PC-9 (cell line): Measurements from ENCODE around the gene STX19. TPM values are rescaled to one million over a fixed set of nuclear protein-coding genes. Genes with fewer than 3 reads are reported as not detected.
A peak's percentile ranks its signal among the peaks of the same experiment; 100 is the strongest.

Source experiments
- BruUV-seq: library from RNA; stranded (reverse); fragments of 400-500 nt; replicated peaks from 2 replicates; lab custom pipeline; 2021; lab: Mats Ljungman, UMichigan
- CTCF ChIA-PET: fragments of 300-600 bp; sonication (Branson Sonifier 250); formaldehyde crosslinking; loops from one replicate; lab custom pipeline; 2022; ENCODE audit warnings: antibody characterized with exemption; lab: Charles Lee
- POLR2A ChIA-PET: fragments of 300-600 bp; sonication (Branson Sonifier 250); formaldehyde crosslinking; loops from one replicate; lab custom pipeline; 2022; ENCODE audit warnings: antibody characterized with exemption; ENCODE audit not compliant: unreplicated experiment; lab: Charles Lee
- DNase-seq, 2 experiments: peaks; one replicate each; pipeline versions ENCODE4 v3.0.0 to v3.0.0-alpha.2; 2015 to 2022; ENCODE audit warnings: mixed read lengths in 1 of 2
- H2AFZ ChIP-seq: fragments of 200-600 bp; sonication (generic); 2 replicates; pipeline ENCODE4 v1.8.1; 2017; ENCODE audit warnings: antibody characterized with exemption
- H3F3A ChIP-seq: fragments of 200-600 bp; sonication (generic); 2 replicates; pipeline ENCODE4 v1.8.1; 2017; ENCODE audit warnings: antibody characterized with exemption, mild to moderate bottlenecking, low read depth; ENCODE audit not compliant: insufficient read depth
- H3K27ac ChIP-seq: fragments of 200-600 bp; sonication (generic); 2 replicates; pipeline ENCODE4 v1.6.1; 2016; ENCODE audit warnings: mixed run types
- H3K27me3 ChIP-seq: fragments of 200-600 bp; sonication (generic); 2 replicates; pipeline ENCODE4 v1.6.1; 2016; ENCODE audit warnings: low read depth, mixed run types; ENCODE audit not compliant: insufficient read depth
- H3K36me3 ChIP-seq: fragments of 200-600 bp; sonication (generic); 2 replicates; pipeline ENCODE4 v1.6.1; 2016; ENCODE audit warnings: low read depth, mixed run types
- H3K4me1 ChIP-seq: fragments of 200-600 bp; sonication (generic); replicated peaks from 2 replicates; pipeline ENCODE4 v1.6.1; 2016; ENCODE audit warnings: mixed run types; ENCODE audit not compliant: insufficient read depth
- H3K4me2 ChIP-seq: fragments of 200-600 bp; sonication (generic); 2 replicates; pipeline ENCODE4 v1.6.1; 2017; ENCODE audit warnings: mixed run types
- H3K4me3 ChIP-seq: fragments of 200-600 bp; sonication (generic); 2 replicates; pipeline ENCODE4 v1.6.1; 2016; ENCODE audit warnings: mixed run types
- H3K79me2 ChIP-seq: fragments of 200-600 bp; sonication (generic); 2 replicates; pipeline ENCODE4 v1.6.1; 2017; ENCODE audit warnings: low read depth, mixed run types
- H3K9me2 ChIP-seq: fragments of 200-600 bp; sonication (generic); 2 replicates; pipeline ENCODE4 v1.8.1; 2017; ENCODE audit warnings: mild to moderate bottlenecking; ENCODE audit not compliant: insufficient read depth
- H3K9me3 ChIP-seq: fragments of 200-600 bp; sonication (generic); 2 replicates; pipeline ENCODE4 v1.8.1; 2016; ENCODE audit warnings: low read depth; ENCODE audit not compliant: insufficient read depth
- H4K20me1 ChIP-seq: fragments of 200-600 bp; sonication (generic); 2 replicates; pipeline ENCODE4 v1.8.1; 2017; ENCODE audit not compliant: insufficient read depth
- EZH2 ChIP-seq: fragments of 200-600 bp; sonication (generic); IDR thresholded peaks from 2 replicates; pipeline ENCODE4 v1.8.0; 2017; ENCODE audit warnings: antibody characterized with exemption, low read depth
- intact Hi-C: fragments of 100-400 bp; cut with micrococcal nuclease; formaldehyde crosslinking; loops from one replicate; pipeline ENCODE4 v1.10.0; 2022; ENCODE audit not compliant: unreplicated experiment
- total RNA-seq: library from RNA; stranded (reverse); gene quantifications from 2 replicates; pipeline ENCODE4 v1.2.3, GENCODE V29; 2021
- TF ChIP-seq, protein P1 (sequence below): fragments of 200-600 bp; sonication (generic); conservative IDR thresholded peaks from 2 replicates; pipeline ENCODE4 v1.6.1; 2017; ENCODE audit warnings: mixed run types, antibody characterized with exemption, mild to moderate bottlenecking, moderate library complexity

The STX19 gene
- total RNA-seq, 1 experiment from 2014 or later, result 5.5 TPM

DNA sequence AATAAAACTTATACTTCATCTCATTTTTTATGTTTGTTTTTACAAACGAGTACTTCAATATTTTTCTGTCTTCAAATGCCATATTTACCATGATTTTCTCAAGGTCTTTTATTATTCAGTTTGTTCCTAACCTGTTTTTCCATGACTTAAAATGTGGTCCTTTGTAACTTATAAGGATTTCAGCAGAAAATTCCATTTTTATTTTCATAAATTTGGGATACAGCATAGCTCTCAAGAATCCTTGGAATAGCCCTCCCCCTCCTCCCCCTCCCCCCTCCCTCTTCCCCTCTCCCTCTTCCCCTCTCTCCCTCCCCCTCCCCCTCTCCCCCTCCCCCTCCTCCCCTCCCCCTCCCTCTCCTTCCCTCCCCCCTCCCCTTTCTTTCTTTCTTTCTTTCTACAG lies 14.9 kb upstream of the STX19 start:
- CTCF ChIA-PET, result no interaction called here
- POLR2A ChIA-PET, result no interaction called here
- Histone ChIP-seq H3K4me2 (no peak overlapping the region), H3K4me1 (no peaks in the 10 kb centered on the region), H3K9me2 (no peaks in the 10 kb centered on the region), H3K9me3 (no peaks in the 10 kb centered on the region), H3K4me3 (no peak overlapping the region), H3K27ac (no peak overlapping the region), H3F3A (peaks cover 3% of the 10 kb centered on the region; the same call in 1 of the 2 replicates), H3K36me3 (no peaks in the 10 kb centered on the region), H2AFZ (no peak overlapping the region), H3K79me2 (no peaks in the 10 kb centered on the region), H4K20me1 (no peaks in the 10 kb centered on the region), H3K27me3 (no peaks in the 10 kb centered on the region)
- no peak for DNase-seq
- intact Hi-C loops, result loop anchor here (10.0 kb wide), 1 partner anchor 62 kb away; no protein-coding TSS in a partner anchor
- no peak for TF ChIP-seq EZH2
- TF ChIP-seq, protein P1, sequence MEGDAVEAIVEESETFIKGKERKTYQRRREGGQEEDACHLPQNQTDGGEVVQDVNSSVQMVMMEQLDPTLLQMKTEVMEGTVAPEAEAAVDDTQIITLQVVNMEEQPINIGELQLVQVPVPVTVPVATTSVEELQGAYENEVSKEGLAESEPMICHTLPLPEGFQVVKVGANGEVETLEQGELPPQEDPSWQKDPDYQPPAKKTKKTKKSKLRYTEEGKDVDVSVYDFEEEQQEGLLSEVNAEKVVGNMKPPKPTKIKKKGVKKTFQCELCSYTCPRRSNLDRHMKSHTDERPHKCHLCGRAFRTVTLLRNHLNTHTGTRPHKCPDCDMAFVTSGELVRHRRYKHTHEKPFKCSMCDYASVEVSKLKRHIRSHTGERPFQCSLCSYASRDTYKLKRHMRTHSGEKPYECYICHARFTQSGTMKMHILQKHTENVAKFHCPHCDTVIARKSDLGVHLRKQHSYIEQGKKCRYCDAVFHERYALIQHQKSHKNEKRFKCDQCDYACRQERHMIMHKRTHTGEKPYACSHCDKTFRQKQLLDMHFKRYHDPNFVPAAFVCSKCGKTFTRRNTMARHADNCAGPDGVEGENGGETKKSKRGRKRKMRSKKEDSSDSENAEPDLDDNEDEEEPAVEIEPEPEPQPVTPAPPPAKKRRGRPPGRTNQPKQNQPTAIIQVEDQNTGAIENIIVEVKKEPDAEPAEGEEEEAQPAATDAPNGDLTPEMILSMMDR, result no peak
- no TSS peak for BruUV-seq

DNA sequence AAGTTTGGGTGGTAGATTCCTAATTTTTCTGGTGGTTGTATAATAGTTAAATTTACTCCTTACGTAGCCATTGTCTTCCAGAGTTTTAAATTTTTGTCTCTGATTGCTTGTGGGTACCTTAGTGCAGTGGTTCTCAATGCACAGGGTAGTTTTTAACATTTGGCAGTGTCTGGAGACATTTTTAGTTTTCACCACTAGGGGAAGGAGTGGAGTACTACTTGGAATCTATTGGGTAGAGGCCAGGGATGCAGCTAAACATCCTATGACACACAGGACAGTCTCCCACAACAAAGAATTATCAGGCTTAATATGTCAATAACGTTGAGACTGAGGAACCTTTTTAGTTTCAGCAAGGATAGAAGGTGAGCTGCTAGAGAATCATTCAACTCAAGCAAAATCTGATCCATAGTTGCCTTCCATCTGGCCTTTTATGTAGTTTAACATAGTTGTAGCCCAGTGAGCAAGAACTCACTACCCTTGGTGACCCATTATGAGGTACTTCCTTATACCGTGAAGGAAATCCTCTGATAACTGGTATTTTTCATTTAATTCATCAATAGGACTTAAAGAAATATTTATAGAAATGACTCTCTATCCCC lies 8.6 kb upstream of the STX19 start:
- H3K79me2 ChIP-seq, result no peaks in the 10 kb centered on the region
- H3K27ac ChIP-seq, result no peak overlapping the region
- H3K27me3 ChIP-seq, result no peaks in the 10 kb centered on the region
- H3F3A ChIP-seq, result no peaks in the 10 kb centered on the region
- TF ChIP-seq, protein P1, result peak; percentile 78
- TF ChIP-seq EZH2, result no peak
- intact Hi-C loops, result no loop called here
- H3K9me2 ChIP-seq, result no peaks in the 10 kb centered on the region
- peak in 1 of 2 experiments; percentile 35 for DNase-seq
- H4K20me1 ChIP-seq, result no peaks in the 10 kb centered on the region
- no peaks in the 10 kb centered on the region for H3K9me3 ChIP-seq
- H3K4me1 ChIP-seq, result no peaks in the 10 kb centered on the region
- ChIA-PET POLR2A (interaction anchor here (0.6 kb wide), 1 partner anchor 26 kb away, joined by 7 read pairs; no protein-coding TSS in a partner anchor), CTCF (no interaction called here)
- H3K36me3 ChIP-seq, result no peaks in the 10 kb centered on the region
- no TSS peak for BruUV-seq
- no peak overlapping the region for H2AFZ ChIP-seq
- no peak overlapping the region for H3K4me2 ChIP-seq
- H3K4me3 ChIP-seq, result no peak overlapping the region

DNA sequence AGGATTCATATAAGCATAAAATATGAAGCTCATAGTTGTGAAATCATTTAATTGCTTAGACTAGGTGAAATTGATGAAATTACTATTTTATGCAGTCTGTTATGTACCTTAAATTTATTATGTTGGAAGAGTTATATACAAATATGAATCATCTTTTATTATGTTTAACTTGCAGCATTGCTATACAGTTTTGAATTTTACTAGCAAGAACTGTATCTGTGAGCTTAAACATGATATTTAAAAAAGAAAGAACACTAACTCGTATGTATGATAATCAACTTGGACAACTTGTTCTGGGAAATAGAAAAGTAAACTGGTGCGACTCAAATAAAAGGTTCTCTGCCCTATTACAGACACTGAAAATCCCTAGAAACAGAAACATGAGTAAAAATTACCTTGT lies 1.8 kb downstream of the STX19 start:
- Histone ChIP-seq H3F3A (peaks cover 13% of the 10 kb centered on the region), H2AFZ (no peak overlapping the region), H3K4me1 (peaks cover 18% of the 10 kb centered on the region), H3K9me3 (no peaks in the 10 kb centered on the region), H3K79me2 (no peaks in the 10 kb centered on the region), H4K20me1 (no peaks in the 10 kb centered on the region), H3K9me2 (no peaks in the 10 kb centered on the region), H3K4me3 (no peak overlapping the region), H3K27me3 (no peaks in the 10 kb centered on the region), H3K36me3 (no peaks in the 10 kb centered on the region), H3K27ac (no peak overlapping the region), H3K4me2 (peak overlapping the region; percentile 79; the same call in 1 of the 2 replicates)
- BruUV-seq, result no TSS peak
- POLR2A ChIA-PET, result interaction anchor here (0.6 kb wide), 1 partner anchor 37 kb away, joined by 6 read pairs; no protein-coding TSS in a partner anchor
- intact Hi-C loops, result no loop called here
- peak in 1 of 2 experiments; percentile 9 for DNase-seq
- CTCF ChIA-PET, result interaction anchor here (1.2 kb wide), 1 partner anchor 43 kb away, joined by 5 read pairs; no protein-coding TSS in a partner anchor
- TF ChIP-seq, protein P1, result no peak
- no peak for TF ChIP-seq EZH2
